DOHH2 (cell line): ENCODE measurements around the gene MC2R.

Experiments
- CTCF ChIP-seq: fragments of 200-600 bp; sonication (generic); IDR thresholded peaks from one replicate; pipeline ENCODE4 v1.5.1; 2014; ENCODE audit warnings: antibody characterized with exemption, mild to moderate bottlenecking, low read depth, low read length; ENCODE audit not compliant: poor library complexity, severe bottlenecking
- EZH2phosphoT487 ChIP-seq: fragments of 200-600 bp; sonication (generic); IDR thresholded peaks from 2 replicates; pipeline ENCODE4 v1.6.1; 2017; ENCODE audit warnings: borderline replicate concordance, mild to moderate bottlenecking, antibody characterized with exemption, low read length, moderate library complexity, mixed read lengths

- TF ChIP-seq CTCF: no peak
- no peak for TF ChIP-seq EZH2phosphoT487
Observed at GRCh38 chr18:13915995-13916431, 677 bp upstream of the MC2R start.
